Measurements from ENCODE around the gene RNF223. TPM values are rescaled to one million over a fixed set of nuclear protein-coding genes. Genes with fewer than 3 reads are reported as not detected.
A peak's percentile ranks its signal among the peaks of the same experiment; 100 is the strongest.

The RNF223 gene
- total and polyA plus RNA-seq, 2 of the 13 experiments (the other 11 are each of a cell fraction or from before 2014, with no cell fraction given), result 0.03 TPM; not detected in 1

GRCh38 chr1:1035291-1035943, 38.7 kb downstream of the RNF223 start:
- 94% methylated on average over 13 of the region's 19 CpGs for WGBS (ENCODE audit: low lambda C conversion rate)
- BruUV-seq (replicated peaks), result no TSS peak
- POLR2A ChIA-PET, result no interaction called here
- FAIRE-seq, result no peak
- Histone ChIP-seq H3K4me1 (ENCODE audit: insufficient read depth, low read length) (peaks cover 45% of the 10 kb centered on the region), H3K9ac (ENCODE audit: insufficient read depth, low read depth, low read length) (no peak overlapping the region), H3K27me3 (ENCODE audit: control insufficient read depth in 1 of 2, insufficient read depth in 2 of 2, low read length in 2 of 2) (no peaks in the 10 kb centered on the region), H3K36me3 (replicated peaks in 1 of 2; ENCODE audit: control insufficient read depth in 1 of 2, insufficient read depth in 2 of 2, low read length in 2 of 2) (peaks cover 10 to 18% of the 10 kb centered on the region in 2 experiments; a peak in 4 of 5 replicates), H2AFZ (ENCODE audit: low read length) (no peak overlapping the region), H3K27ac (ENCODE audit: extremely low read length, insufficient read depth, low read length) (no peak overlapping the region), H3K4me3 (replicated peaks in 1 of 3; ENCODE audit: insufficient read depth in 1 of 3, low read depth in 2 of 3, low read length in 3 of 3) (no peak overlapping the region), H3K4me2 (ENCODE audit: low read depth, low read length) (no peak overlapping the region), H3K9me3 (ENCODE audit: low read length) (no peaks in the 10 kb centered on the region), H3K79me2 (ENCODE audit: insufficient read depth, low read length) (peaks cover 11% of the 10 kb centered on the region), H4K20me1 (ENCODE audit: insufficient read depth, low read length) (peaks cover 19% of the 10 kb centered on the region; the same call in 1 of the 2 replicates)
- ATAC-seq, result no peak
- in situ Hi-C loops (cut with HindIII; ENCODE audit: extremely low pct_ligation_motif_present, low pct_unique_long_range_greater_than_20kb), result no loop called here
- CTCF ChIA-PET (ENCODE audit: low intra/inter-chr PET ratio, low total read pairs), result no interaction called here
- DNase-seq (ENCODE audit: low spot score), result no peak
- intact Hi-C loops (cut with micrococcal nuclease; ENCODE audit: unreplicated experiment), result no loop called here
- TF ChIP-seq BATF2 (CRISPR knock-in tag; IDR thresholded peaks at IDR 0.05), result no peak

GRCh38 chr1:1034439-1034781, 39.7 kb downstream of the RNF223 start:
- in situ Hi-C loops (cut with HindIII; ENCODE audit: extremely low pct_ligation_motif_present, low pct_unique_long_range_greater_than_20kb), result no loop called here
- DNase-seq (ENCODE audit: low spot score) (no peak), FAIRE-seq (no peak), ATAC-seq (no peak)
- Histone ChIP-seq H3K4me2 (ENCODE audit: low read depth, low read length) (no peak overlapping the region), H3K9ac (ENCODE audit: insufficient read depth, low read depth, low read length) (no peak overlapping the region), H3K27ac (ENCODE audit: extremely low read length, insufficient read depth, low read length) (no peak overlapping the region), H3K36me3 (replicated peaks in 1 of 2; ENCODE audit: control insufficient read depth in 1 of 2, insufficient read depth in 2 of 2, low read length in 2 of 2) (peaks cover 10 to 18% of the 10 kb centered on the region in 2 experiments; a peak in 4 of 5 replicates), H3K4me1 (ENCODE audit: insufficient read depth, low read length) (peaks cover 52% of the 10 kb centered on the region), H3K4me3 (replicated peaks in 1 of 3; ENCODE audit: insufficient read depth in 1 of 3, low read depth in 2 of 3, low read length in 3 of 3) (no peak overlapping the region), H4K20me1 (ENCODE audit: insufficient read depth, low read length) (peaks cover 19% of the 10 kb centered on the region; the same call in 1 of the 2 replicates), H3K79me2 (ENCODE audit: insufficient read depth, low read length) (peaks cover 11% of the 10 kb centered on the region), H3K27me3 (ENCODE audit: control insufficient read depth in 1 of 2, insufficient read depth in 2 of 2, low read length in 2 of 2) (no peaks in the 10 kb centered on the region), H3K9me3 (ENCODE audit: low read length) (no peaks in the 10 kb centered on the region), H2AFZ (ENCODE audit: low read length) (no peak overlapping the region)
- ChIA-PET CTCF (ENCODE audit: low intra/inter-chr PET ratio, low total read pairs) (no interaction called here), POLR2A (no interaction called here)
- WGBS (ENCODE audit: low lambda C conversion rate), result no CpG with 5 or more reads among the region's 30 CpGs
- BruUV-seq (replicated peaks), result no TSS peak
- intact Hi-C loops (cut with micrococcal nuclease; ENCODE audit: unreplicated experiment), result no loop called here
- TF ChIP-seq TBP (CRISPR knock-in tag; IDR thresholded peaks at IDR 0.05) (no peak), U2AF1 (optimal IDR thresholded peaks at IDR 0.05; ENCODE audit: low read depth, low read length) (no peak), BCL6 (CRISPR knock-in tag; IDR thresholded peaks at IDR 0.05) (no peak), ZBTB14 (CRISPR knock-in tag; IDR thresholded peaks at IDR 0.05) (no peak), PHF20 (CRISPR knock-in tag; IDR thresholded peaks at IDR 0.05) (no peak), HNRNPK (IDR thresholded peaks at IDR 0.05; ENCODE audit: low read depth, low read length, poor library complexity, severe bottlenecking) (no peak), ZFY (CRISPR knock-in tag; IDR thresholded peaks at IDR 0.05) (no peak), AGO2 (optimal IDR thresholded peaks at IDR 0.05; ENCODE audit: low read depth, low read length) (peak; percentile 64), CEBPB (IDR thresholded peaks at IDR 0.05; ENCODE audit: borderline replicate concordance, low read depth, low read length) (no peak), AFF4 (CRISPR knock-in tag; IDR thresholded peaks at IDR 0.05) (no peak), RBFOX2 (IDR thresholded peaks at IDR 0.05; ENCODE audit: low read depth, low read length) (0 out of 2 replicates have a peak, but pooled peaks have one; percentile 55)

Measured in HepG2 (cell line).